Activated CD4-positive, alpha-beta T cell treated with anti-CD3 and anti-CD28 coated beads, Interleukin-2, Interleukin-6, amounts not matched to agents 100 ng/mL and 50 ng/mL, durations not matched to agents 16 hours and 8 hours (primary cell): Measurements from ENCODE around the gene DPM2.
A peak's percentile ranks its signal among the peaks of the same experiment; 100 is the strongest.

Source experiments
- DNase-seq: peaks from one replicate; pipeline ENCODE4 v3.0.0-alpha.2; 2020

The DPM2 gene

DNA sequence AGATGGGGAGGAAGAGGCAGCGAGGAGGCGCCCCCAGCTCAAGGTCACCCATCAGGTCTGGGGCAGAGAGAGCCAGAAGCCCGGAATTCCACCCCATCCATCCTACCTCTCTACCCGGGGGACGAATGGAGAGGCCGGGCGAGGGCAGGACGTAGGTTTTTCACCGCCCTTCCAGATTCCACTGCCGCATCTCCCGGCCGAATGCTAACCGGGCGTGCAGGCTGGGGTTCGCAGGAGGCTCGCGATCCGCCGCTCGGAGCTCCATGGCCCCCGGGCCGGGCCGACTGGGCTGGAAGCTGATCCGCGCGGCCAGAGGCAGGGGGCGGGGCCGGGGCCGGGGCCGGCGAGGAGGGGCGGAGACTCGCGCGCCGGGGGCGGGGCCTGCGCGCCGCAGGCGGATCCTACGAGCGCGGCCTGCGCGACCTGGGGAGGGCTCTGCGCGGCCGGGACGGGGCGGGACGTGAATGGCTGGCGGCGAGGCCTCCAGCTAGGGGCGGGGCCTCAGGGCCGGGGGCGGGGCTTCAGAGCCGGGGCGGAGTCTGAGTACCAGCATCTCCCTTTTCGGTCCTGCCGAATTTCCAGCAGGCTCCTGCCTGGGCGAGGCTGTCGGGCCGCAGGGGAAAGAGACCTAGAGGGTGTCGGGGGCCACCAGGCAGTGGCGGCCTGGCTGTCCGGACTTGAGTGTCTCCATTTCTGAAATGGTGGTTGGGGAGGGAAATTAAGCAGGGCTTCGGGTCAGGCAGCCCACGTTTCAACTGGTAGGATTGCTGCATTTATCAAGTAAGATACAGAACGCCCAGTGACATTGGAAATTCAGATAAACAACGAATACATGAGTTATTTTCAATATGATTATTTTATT is 20.7 kb downstream of the DPM2 start, which contains the start of gene ST6GALNAC4:
ST6GALNAC4 (minus strand) TSS at position 322 of the 862 bp plus-strand sequence. CDS start 622 bp downstream, outside the sequence.
- DNase-seq, result peak; percentile 97

DNA sequence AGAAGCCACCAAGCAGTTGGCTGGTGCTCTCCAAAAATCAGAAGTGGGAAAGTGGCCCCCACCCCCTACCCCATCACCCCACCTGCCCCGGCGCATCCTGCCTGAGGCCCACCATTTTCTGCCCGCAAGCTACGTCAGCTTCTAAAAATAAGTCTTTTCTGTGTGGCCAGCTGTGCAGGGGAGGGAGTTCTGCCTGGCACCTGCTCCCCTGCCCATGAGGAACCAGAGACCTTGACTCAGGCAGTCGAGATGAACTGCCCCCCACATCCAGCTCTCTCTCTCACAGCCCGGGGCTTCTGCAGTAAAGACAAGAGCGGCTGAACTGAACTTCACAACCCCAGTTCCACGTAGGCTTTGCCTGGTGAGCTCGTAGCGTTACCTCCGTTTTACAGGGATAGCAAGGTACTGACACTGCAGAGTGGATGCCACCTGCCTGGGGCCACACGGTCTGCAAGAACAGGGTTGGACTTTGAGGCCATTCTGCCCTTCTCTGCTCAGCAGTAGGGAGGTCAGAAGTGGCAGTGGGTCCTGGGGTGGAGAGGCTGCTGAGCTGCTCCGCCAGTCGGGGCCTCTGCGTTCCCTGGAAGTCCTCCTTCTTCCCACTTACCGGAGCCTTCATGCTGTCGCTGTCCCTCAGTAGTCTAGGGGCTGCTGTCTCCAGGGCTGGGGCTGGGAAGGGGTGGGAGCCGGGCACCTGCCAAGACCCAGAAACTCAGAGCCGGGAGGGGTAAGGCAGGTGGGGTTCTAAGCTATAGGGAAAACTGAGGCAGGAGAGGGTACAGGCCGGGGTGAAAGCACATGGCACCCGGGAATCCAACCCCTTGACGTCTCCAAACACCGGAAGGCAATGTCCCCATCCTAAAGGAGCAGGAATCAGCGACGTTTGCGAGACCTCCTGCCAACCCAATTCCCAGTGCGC is 21.6 kb downstream of the DPM2 start:
- DNase-seq, result no peak

DNA sequence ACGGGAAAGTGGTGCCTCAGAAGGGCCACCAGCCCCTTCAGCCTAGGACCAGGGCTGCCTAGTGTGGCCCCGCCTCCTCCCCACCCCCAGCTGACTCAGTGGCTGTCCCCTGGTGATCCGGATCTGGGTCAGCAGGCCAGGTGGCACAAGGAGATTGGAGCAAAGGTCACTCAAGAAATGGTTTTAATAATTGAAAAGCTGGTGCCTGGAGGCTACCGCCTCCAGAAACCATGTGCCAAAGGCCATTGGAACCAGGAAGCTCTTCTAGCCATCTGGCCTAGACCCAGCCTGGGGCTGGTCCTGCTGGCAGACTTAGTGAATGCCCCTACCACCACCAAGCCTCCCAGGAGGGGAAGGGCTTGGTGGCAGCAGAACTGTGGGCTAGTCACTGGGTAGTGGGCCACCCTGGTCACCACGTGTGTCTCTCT is 22.3 kb downstream of the DPM2 start:
- DNase-seq, result no peak

DNA sequence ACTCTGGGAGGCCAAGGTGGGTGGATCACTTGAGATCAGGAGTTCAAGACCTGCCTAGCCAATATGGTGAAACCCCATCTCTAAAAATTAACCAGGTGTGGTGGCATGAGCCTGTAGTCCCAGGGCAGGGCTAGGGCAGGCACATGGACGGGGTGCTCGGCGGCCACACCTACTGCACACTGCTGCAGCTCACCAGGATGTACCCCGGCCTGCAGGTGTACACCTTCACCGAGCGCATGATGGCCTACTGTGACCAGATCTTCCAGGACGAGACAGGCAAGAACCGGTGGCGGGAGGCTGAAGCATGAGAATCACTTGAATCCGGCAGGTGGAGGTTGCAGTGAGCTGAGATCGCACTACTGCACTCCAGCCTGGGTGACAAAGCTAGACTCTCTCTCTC is 24.0 kb downstream of the DPM2 start:
- no peak for DNase-seq

DNA sequence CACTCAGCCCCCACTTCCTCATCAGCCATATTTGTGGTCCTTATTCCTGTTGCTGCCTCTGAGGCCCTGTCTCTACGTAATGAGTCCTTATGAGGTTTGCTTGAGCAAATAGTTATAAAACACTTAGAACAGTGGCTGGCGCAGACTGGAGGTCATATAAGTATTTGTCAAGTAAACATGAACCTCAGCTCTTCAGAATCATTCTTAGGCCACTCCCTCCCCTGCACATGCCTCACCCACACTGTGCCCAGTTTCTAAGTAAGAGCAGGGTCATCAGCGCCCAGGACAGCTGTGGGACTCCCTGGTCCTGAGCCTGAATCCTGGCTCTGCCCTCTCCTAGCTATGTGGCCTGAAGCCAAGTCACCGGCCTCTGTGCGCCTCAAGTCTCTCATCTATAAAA is 24.8 kb downstream of the DPM2 start:
- DNase-seq, result no peak

DNA sequence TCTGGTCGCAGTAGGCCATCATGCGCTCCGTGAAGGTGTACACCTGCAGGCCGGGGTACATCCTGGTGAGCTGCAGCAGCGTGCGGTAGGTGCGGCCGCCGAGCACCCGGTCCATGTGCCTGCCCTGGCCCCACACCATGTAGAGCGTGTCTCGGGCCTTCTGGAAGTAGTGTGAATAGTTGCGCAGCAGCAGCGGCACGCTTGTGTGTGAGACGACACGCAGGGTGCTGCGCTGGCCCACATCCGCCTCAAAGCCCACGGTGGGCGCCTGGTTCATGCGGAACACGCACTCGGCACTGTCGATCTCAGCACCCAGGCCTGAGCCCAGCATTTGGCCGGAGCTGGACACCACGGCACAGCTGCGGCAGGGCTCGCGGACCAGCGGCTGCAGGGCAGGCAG is 25.4 kb downstream of the DPM2 start:
- DNase-seq, result no peak

DNA sequence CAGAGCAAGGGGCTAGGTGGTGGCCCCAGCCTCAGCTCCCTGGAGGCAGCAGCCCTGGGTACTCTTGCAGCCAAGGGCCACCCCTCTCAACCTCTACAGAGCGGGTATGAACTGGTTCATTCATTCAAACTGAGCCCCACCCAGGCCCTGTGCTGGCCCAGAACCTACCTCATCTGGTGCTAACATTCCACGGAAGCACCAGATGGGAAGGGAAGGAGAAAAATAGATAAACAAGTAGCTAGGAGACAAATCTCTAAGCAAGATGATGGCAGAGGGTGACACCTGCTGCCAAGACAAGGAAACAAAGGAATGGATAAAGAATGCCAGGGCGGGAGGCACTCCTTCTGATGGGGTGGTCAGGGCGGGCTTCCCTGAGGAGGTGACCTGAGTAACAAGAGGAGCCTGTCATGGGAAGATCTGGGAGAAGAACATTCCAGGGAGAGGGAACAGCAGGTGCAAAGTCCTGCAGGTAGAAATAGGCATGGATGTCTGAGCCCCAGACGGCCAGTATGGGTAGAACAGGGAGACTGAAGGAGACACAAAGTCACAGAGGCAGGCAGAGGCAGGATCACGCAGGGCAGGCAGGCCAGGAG is 26.9 kb downstream of the DPM2 start:
- DNase-seq, result no peak

DNA sequence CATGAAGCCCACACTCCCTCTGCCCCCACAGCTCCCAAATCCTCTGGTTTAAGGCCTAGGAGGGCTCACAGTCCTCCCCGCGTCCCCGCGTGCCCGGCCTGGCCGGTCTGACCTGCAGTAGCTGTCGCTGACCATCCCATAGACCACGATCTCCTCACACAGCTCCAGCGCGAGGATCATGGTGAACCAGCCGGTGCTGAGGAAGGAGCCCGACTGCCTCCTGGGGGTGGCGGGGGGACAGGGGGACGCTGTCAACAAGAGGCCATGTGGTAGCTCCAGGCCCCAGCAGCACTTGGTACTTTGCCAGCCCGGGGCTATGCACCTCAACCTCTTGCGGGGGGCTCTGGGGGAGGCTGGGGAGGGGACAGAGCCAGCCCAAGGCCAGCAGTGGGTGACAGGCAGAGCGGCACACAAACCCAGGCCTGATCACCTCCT is 27.8 kb downstream of the DPM2 start:
- no peak for DNase-seq

DNA sequence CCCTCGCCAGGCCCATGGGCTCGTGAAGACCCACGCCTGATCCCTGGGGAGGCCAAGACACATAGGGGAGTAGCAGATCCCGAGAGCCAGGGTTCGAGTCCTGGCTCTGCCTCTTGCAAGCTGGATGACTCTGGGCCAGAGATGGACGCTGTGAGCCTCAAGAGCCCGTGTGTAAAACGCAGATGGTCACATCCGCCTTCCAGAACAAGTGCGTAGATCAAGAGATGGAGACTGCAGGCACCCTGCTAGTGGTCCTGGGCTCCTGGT is 29.1 kb downstream of the DPM2 start:
- DNase-seq, result no peak

DNA sequence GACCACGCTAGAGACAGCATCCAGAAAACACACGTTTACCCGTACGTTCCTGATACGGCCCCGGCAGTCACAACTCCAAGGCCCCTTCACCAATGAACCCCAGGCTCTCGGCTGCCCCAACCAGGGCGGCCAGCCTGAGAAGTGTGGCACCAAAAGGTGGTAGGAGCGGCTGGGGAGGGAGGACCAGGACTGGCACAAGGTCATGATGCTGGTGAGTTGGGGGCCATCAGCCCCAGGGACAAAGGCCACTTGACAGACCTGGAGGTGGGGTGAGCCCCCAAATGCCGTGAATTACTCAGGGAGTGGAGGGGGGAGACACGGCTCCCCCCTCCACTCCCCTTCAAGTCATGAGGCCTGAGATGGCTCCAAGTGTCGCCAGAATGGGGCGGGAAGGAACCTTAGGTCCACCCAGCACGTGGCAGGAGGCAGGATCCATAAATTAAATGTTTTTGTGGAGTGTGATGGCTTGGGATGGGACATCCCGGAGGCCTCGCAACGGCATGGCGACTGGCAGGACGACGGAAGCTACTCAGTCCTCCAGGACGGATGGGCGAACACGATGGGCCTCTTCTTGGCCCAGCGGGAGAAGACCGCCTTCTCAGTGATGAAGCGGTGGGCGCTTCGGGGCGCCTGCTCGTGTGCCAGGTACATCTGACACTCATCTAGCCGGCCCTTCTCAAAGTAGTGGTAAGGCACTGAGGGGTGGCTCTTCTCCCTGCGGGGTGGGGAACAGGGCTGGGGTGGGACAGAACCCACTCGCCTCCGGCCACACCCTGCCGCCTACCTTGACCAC is 29.6 kb downstream of the DPM2 start:
- DNase-seq, result no peak

DNA sequence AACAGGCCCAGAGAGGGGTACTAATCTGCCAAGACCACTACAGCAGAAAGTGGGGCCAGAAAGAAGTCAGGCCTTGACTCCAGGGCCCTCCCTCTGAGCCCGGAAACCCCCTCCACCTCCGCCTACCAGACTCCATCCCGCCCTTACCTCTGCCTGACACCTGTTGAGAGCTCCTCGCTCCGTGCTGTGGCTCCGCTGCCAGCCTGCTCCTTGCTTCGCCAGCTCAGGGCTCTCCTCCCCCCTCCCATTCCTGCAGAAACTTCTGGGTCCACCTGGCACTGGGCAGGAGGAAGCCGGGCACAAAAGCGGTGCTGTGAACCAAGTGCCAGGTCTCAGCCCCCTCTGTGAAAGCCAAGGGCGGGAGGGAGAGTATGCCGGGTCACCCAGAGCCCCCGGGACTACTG is 31.9 kb downstream of the DPM2 start:
- peak; percentile 70 for DNase-seq

DNA sequence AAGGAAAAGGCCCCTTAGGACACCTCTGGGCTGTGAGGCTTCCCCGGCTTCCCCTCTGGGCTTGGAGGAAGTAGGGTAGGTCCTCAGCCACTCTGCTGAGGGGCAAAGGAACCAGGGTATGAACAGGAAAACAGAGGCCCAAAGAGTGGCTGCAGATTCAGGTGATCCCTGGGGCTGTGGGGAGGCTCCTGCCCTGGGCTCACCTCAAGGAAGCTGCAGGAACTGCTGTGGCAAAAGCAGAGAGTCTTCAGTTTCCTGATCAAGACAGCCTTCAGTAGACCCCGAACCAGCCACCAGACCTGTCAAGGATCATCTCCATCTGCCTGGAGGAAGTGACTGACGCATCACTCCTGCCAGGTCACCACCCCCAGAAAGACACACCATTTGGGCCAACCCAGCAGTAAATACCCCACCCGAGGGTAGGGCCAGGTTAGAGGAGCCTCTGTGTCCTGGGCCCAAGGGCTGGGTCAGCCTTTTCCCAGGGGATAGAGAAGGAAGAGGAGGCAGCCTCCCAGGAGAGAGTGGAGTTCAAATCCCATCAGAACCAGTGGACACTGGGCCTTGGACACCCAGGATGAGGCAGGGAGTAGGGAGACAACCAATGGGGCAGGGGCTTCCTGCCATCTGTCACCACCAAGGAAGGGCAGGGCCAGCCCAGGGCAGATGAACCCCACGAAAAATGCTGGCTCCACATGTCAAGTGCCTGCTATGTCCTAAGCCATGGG is 32.5 kb downstream of the DPM2 start:
- peak; percentile 80 for DNase-seq

DNA sequence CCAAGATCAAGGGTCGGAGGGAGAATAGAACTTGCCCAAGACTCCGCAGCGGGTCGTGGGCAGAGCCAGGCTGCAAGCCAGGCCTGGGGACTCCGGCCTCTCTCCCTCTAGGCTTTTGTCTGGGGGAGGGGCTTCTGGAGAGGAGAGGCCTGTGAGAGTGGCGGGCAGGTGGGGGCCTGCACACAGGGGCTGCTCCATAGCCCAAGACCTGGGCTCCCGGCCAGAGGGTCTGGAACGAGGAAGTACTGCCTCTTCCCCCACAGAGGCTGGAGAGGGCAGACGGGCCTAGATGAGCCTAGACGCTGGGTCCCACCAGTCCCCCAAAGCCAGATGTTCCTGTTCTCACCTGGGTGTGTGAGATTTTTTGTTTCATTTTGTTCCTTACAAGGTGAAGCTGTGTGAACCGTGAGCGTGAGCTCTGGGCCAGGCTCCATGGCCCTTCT is 33.1 kb downstream of the DPM2 start:
- no peak for DNase-seq

DNA sequence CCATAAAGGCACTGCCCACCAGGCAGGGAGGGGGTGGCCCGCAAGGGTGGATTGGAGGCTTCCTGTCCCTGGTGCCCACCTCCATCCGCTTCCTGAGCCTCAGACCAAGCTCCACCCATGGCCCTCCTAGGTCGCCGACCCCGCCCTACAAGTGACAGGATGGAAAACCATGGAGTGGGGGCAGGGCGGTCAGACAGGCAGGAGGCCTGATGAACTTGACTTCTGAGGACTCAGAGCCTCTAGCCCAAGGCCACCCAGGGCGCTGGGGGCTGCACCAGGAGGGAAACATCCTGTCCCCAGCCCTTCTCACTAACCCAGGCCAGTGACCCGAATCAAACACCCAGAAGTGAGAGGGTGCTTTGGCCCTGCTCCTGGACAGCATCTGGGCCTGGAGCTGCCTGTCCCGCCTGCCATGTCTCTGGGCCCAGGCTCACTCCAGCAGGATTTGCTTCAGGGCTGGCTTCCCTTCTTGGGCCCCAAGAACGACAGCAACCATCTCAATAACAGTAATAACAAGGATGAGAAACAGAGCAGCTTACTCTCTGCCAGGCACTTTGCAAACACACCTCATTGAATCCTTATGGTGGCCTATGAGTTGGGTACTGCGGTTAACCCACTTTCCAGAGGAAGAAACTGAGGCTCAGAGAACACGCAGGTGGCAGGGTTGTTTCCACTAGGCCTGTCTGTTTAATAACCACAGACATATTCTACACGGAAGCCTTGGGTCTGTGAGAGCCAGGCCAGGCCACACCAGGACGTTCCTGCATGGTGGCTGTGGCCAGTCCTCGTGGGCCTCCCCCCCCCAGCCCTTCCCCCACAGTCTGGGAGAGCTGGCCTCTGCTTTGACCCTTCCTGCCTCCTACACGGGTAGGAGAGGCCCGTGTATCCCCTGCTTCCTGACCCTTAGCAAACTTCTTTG is 33.8 kb downstream of the DPM2 start:
- peak; percentile 92 for DNase-seq

DNA sequence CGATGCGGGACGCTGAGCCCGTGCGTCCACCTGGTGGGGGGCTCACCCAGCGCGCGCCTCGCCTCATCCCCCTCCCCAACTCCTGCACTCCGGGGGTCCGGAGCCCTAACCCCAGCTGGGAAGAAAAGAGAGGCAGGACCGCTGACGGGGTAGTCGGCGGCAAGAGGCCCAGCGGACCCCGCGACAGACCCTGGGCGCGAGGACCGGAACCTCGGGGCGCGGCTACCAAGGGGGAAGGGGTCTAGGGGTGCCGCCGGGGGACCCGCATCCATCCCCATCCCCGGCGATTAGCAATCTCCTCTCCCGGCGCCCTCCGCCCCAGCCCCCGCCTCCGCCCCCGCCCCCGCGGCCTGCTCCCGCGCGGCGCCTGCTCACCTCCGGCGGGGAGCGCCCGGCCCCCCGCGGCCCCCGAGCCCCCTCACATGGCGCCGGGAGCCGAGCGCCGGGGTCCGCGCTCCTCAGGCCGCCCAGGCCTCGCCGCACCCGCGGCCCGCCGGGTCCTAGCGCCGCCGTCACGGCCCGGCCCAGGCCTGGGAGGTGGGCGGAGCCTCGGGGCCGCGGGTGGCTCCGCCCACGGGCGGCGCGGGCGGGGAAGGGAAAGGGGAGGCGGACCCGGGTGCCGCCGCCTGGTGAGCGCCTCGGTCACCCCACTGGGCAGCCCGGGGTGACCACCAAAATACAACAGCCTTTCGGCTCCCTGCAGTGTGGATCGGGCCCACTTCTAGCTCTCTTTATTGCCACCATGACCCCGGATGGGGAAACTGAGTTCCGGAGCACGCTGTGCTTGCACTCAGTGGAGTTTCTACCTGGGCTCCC is 38.3 kb downstream of the DPM2 start, which contains the start of gene ST6GALNAC6:
ST6GALNAC6 (minus strand) TSS at position 476 of the 816 bp plus-strand sequence. CDS start 1,622 bp downstream, outside the sequence.
- DNase-seq, result peak; percentile 84

DNA sequence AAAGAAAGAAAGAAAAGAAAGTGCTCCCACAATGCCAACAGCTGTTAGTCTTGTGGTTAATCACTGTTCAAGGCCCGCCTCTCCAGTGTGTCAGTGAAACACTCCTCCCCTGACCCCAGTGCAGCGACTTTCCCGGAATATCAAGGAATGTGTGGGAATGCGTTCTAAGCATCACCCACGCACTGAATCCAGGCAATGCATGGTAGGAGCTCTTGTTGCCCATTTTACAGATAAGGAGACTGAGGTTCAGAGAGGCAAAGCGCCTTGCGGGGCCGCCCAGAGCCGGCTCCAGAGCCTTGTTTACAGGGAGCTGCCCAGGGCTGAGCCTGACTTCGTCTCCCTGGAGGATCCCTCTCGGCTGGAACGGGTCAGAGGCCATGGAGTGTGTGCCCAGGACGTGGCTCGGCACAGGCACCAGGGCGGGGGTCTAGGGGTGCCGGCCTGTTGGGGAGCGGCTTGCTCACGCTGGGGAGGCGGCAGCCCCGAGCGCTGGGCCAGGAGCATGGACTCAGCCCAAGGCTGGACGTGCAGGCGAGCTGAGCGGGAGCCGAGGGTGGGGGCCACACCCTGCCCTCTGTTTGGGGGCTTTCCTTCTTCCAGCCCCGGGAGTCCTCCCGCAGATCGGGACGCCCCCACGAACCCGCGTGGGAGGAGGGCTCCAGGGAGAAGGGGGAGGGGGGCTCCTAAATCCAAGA is 39.1 kb downstream of the DPM2 start:
- no peak for DNase-seq

DNA sequence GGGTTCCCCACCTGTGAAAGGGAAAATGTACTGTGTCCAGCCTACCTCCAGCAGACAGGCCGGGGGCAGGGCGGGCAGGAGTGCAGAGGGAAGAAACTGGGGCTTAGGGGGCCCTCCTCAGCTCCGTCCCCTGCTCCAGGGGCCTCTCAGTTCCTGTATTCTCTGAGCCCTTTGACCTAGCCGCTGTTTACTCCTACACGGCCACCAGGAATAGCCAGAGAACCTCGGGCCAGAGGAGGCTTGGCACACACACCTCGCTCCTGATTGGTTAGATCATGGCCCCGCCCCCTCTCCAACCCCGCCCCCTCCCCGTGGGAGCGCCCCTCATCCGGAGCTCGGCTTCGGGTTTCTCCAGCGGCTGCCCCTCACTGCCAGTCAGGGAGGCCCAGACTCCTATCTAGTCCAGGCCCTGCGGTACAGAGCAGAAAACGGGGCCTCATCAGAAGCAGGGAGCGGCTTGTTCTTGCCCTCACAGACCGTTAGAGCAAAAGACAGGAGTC is 40.4 kb downstream of the DPM2 start:
- peak; percentile 39 for DNase-seq

DNA sequence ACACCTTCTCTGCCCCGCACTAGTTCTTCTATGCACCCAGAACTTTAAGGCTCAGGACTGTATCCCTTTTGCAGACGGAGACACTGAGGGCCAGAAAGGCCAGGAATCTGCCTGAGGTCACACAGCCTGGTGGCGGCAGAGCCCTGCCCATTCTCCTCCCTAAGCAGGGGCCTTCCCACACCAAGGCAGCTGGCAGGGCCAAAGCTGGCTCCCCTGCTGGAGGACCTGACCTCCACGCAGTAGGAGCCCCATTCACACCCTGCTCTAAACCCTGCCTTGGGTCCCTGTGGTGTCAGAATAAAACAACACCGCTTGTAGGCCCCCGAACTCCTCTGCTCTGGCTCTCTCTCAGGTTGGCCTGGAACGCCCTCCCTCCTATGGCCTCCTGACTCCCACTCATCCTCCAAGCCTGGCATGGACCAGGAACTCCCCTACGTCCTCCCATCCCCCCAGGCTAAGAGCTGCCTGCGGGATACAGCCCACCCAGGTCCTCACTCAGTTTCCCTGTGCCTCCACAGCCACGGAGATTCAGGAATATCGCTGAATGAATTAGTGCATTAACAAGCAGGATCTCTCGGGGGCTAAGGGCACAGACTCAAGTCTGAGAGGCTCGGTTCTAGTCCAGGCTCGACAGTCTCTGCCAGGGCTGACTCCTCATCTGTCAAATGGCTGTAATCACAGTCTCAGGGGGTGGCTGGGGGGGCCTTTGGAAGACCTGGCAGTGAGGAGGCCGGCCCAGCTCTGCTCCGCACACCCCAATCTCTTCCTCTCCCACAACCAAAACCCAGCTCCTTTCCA is 41.1 kb downstream of the DPM2 start:
- DNase-seq, result no peak
